ENCODE data around the gene KRTAP4-8. TPM values are rescaled to one million over a fixed set of nuclear protein-coding genes. Genes with fewer than 3 reads are reported as not detected.

The KRTAP4-8 gene
- total and polyA plus RNA-seq, 2 of the 8 experiments (the other 6 are each of a cell fraction or from before 2014, with no cell fraction given) = not detected

DNA sequence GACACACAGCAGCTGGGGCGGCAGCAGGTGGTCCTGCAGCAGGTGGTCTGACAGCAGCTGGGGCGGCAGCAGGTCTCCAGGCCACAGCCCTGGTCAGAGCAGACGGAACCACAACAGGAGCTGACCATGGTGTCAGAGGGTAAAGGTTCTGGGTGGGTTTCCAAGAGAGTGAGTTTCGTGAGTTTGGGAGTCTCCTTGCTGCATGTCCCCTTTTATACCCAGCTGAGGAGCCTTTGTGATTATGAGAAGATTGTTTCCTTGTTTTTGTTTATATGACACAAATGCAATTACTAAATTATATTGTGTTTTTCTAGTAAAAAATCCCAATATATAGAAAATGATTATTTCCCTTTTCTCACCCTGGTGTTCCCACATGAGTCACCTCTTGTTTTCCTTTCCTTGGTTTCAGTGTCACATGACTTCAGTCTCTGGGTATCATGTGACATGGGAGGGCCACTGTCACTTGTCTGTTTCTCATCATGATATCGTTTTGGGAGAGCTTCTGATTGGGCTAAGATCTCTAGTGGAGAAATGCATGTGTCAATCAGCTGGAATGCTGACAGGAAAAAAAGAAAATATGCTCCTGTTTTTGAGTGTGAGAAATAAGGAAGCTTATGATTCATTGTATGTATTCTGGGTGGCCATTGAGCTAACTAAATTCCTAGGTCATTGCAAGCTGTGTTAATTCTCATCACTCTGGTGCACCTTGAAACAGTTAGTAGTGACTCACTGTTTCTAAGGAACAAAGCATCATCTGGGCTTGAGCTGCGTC lies 42.6 kb upstream of the KRTAP4-8 start, which contains the start of gene KRTAP4-6:
Gene KRTAP4-6 (minus strand): TSS at position 185 of the 772 bp plus-strand sequence. CDS start 57 bp downstream, at position 128.
- Histone ChIP-seq H3K4me1 (replicated peaks in 1 of 4; ENCODE audit: control insufficient read depth in 3 of 4, insufficient read depth in 4 of 4, low read length in 3 of 4) (no peaks in the 10 kb centered on the region), H2AK5ac (ENCODE audit: low read depth, low read length) (no peak within 1 kb of the TSS), H4K8ac (ENCODE audit: extremely low read depth, insufficient read depth, low read length) (no peak within 1 kb of the TSS), H3K14ac (ENCODE audit: insufficient read length) (no peak within 1 kb of the TSS), H4K20me1 (replicated peaks in 1 of 2; ENCODE audit: control insufficient read depth in 1 of 2, insufficient read depth in 2 of 2, low read length in 2 of 2) (no peaks in the 10 kb centered on the region), H3K9me3 (ENCODE audit: insufficient read depth in 2 of 2, low read depth in 1 of 2, low read length in 1 of 2) (peaks cover 12% of the 10 kb centered on the region in 2 experiments; a peak in 3 of 4 replicates), H2BK20ac (ENCODE audit: low read length) (no peak within 1 kb of the TSS), H3K27ac (ENCODE audit: low read depth, low read length) (no peak within 1 kb of the TSS), H3K9ac (replicated peaks in 1 of 4; ENCODE audit: extremely low read depth in 1 of 4, low read depth in 3 of 4, low read length in 3 of 4) (no peak within 1 kb of the TSS), H3K4ac (replicated peaks; ENCODE audit: insufficient read length, low read depth, low read length) (no peak within 1 kb of the TSS), H3K23ac (ENCODE audit: insufficient read length) (no peak within 1 kb of the TSS), H3K4me3 (ENCODE audit: extremely low read depth in 1 of 4, insufficient read depth in 2 of 4, low read depth in 3 of 4, low read length in 4 of 4) (no peak within 1 kb of the TSS), H4K5ac (ENCODE audit: insufficient read length, low read depth, low read length) (no peak within 1 kb of the TSS), H3K79me1 (ENCODE audit: low read depth, low read length) (no peaks in the 10 kb centered on the region), H3K27me3 (replicated peaks in 1 of 4; ENCODE audit: control insufficient read depth in 3 of 4, extremely low read depth in 1 of 4, insufficient read depth in 3 of 4, low read length in 3 of 4) (no peaks in the 10 kb centered on the region), H3K79me2 (ENCODE audit: control insufficient read depth in 1 of 2, insufficient read depth in 2 of 2, low read length in 2 of 2) (no peaks in the 10 kb centered on the region), H3K36me3 (ENCODE audit: control insufficient read depth in 2 of 4, insufficient read depth in 4 of 4, low read length in 3 of 4) (no peaks in the 10 kb centered on the region), H3K23me2 (ENCODE audit: low read depth, low read length) (no peaks in the 10 kb centered on the region), H2AFZ (ENCODE audit: low read length) (no peak within 1 kb of the TSS), H2BK12ac (ENCODE audit: low read depth, low read length) (no peak within 1 kb of the TSS), H2BK120ac (replicated peaks; ENCODE audit: low read depth, low read length) (no peak within 1 kb of the TSS), H3K4me2 (ENCODE audit: insufficient read depth in 1 of 2, low read depth in 2 of 2, low read length in 2 of 2) (no peak within 1 kb of the TSS), H2BK5ac (ENCODE audit: low read depth, low read length) (no peak within 1 kb of the TSS), H3K18ac (ENCODE audit: extremely low read depth, low read length) (no peak within 1 kb of the TSS), H3K56ac (replicated peaks; ENCODE audit: insufficient read length, low read depth, low read length) (no peak within 1 kb of the TSS), H4K91ac (replicated peaks; ENCODE audit: insufficient read length, low read length) (no peak within 1 kb of the TSS), H2BK15ac (ENCODE audit: low read length) (no peak within 1 kb of the TSS)
- CTCF ChIA-PET (ENCODE audit: partially characterized antibody) = interaction anchor here (0.6 to 1.0 kb wide), 2 partner anchors 9 to 174 kb away, joined by 3 read pairs; partner anchors contain the start of gene KRTAP4-5
- no peak for FAIRE-seq
- POLR2A ChIA-PET (ENCODE audit: partially characterized antibody) = no interaction called here
- WGBS, 2 experiments (ENCODE audit: extremely low coverage in 1 of 2, insufficient coverage in 1 of 2, insufficient read length in 1 of 2, insufficient replicate concordance in 2 of 2, low coverage in 1 of 2, low lambda C conversion rate in 2 of 2, missing lambda C conversion rate in 1 of 2) = 89% methylated on average over 6 of the region's 6 CpGs; no CpG with 5 or more reads in 1 of the 2 experiments
- DNase-seq (ENCODE audit: low read depth in 1 of 2, low spot score in 2 of 2) = no peak
- TF ChIP-seq ATF3 (IDR thresholded peaks at IDR 0.05; ENCODE audit: insufficient read depth, low read depth, low read length) (no peak), SUZ12 (IDR thresholded peaks at IDR 0.05; ENCODE audit: low read length) (no peak), POLR2AphosphoS5 (IDR thresholded peaks at IDR 0.05; ENCODE audit: low read depth, low read length) (no peak), HDAC6 (IDR thresholded peaks at IDR 0.05; ENCODE audit: low read depth, low read length) (no peak), RFX5 (IDR thresholded peaks at IDR 0.05; ENCODE audit: borderline replicate concordance, low read depth, low read length) (no peak)
